ENCODE results near the gene MAX. TPM values are rescaled to one million over a fixed set of nuclear protein-coding genes. Genes with fewer than 3 reads are reported as not detected.
"Not testable (repeated sequence)": the region's sequence is repeated elsewhere in the genome, so short reads cannot be mapped to it uniquely, and the experiment has no call there.

MAX gene
- total RNA-seq, 1 experiment from 2014 or later = 39.9 TPM

DNA sequence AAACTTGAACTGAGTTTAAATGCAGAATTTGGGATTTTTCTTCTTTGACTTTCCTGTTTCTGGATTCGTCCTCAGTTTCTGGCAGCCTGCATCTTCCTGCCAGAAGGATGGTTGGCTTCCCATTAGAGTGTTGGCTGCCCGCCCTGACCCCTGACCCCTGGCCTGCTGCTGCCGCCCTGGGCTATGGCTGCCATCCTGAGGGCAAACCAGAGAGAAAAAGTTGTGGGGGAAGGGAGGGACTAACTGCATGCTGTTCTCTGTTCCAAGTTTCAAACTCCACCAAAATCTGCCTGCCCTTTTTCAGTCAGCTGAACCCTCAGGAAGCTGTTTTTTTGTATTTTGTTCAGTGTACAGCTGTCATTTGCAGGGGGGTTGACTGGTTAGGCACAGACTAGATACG is 67.3 kb downstream of the MAX start:
- no peak for DNase-seq (ENCODE audit: low spot score)

- no peak for DNase-seq (ENCODE audit: low spot score)
Observed at GRCh38 chr14:65034021-65034420, 68.3 kb downstream of the MAX start.

DNA sequence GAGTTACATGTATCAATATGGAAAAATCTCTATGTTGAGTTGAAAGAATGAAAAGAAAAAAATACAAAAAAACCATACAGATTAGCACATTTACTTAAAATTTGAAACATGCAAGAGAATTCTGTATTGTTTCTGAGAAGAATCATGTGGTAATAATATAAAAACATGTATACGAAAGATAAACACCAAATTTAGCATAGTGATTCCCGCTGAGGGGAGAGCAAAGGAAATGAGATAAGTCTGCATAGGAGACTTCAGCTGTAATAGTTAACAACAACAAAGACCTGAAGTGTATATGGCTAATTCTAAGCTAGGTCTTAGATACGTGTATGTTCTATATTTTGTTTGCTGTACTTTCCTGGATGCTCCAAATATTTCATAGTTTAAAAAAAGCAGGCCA is 69.1 kb downstream of the MAX start:
- no peak for DNase-seq (ENCODE audit: low spot score)

DNA sequence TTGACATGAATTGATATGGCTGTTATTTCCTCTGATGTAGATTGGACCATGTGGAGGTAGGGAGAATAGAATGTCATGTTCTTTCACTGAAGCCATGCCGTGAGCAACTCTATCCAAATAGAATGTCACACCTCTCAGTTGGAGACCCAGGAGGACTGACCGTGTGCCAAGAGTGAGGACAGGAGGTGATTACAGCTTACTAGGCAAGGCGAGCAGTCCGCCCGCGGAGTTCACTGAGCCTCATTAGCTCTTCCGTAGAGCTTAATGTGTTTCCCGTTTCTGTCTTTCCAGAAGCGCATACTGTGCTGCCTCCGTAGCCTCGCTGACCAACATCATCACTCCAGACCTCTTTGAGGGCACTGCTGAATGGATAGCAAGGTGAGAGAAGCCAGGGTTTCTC is 70.0 kb downstream of the MAX start:
- DNase-seq (ENCODE audit: low spot score) = no peak

DNA sequence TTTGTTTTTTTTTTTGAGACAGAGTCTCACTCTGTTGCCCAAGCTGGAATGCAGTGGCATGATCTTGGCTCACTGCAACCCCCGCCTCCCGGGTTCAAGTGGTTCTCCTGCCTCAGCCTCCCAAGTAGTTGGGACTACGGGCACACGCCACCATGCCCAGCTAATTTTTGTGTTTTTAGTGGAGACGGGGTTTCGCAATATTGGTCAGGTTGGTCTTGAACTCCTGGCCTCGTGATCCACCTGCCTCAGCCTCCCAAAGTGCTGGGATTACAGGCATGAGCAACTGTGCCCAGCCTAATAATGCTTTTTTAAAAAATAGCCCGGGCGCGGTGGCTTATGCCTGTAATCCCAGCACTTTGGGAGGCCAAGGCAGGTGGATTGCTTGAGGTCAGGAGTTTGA is 71.0 kb downstream of the MAX start:
- not testable (repeated sequence) for DNase-seq (ENCODE audit: low spot score)

DNA sequence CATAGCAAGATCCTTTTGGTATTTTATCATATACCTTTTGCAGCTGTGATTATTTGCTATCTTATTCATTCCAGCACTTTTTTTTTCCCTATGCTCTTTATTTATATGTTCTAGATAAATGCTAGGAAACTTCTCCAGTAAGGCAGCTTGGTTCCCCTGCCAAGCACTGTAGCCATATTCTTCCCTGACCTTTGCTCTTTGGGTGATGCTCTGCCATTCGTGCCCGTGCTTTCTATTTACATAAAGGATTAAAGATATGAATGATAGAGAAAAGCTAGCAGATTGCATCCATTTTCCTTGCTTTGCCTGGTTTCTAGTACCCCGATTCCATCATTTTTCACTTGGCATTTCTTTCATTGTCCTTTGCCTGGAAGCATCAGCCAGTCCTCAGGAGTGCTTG is 73.4 kb downstream of the MAX start:
- no peak for DNase-seq (ENCODE audit: low spot score)

- no peak for DNase-seq (ENCODE audit: low spot score)
Observed at GRCh38 chr14:65027127-65027799, 75.1 kb downstream of the MAX start.

DNA sequence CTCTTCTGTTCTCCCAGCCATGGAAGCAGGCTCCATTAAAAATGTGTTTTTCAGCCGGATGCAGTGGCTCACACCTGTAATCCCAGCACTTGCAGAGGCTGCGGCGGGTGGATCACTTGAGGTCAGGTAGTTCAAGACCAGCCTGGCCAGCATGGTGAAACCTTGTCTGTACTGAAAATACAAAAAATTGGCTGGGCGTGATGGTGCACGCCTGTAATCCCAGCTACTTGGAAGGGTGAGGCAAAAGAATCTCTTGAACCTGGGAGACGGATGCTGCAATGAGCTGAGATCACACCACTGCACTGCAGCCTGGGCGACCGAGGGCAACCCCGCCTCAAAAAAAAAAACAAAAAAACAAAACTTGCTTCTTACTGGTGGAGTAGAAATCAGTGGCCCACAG is 75.8 kb downstream of the MAX start:
- no peak for DNase-seq (ENCODE audit: low spot score)

DNA sequence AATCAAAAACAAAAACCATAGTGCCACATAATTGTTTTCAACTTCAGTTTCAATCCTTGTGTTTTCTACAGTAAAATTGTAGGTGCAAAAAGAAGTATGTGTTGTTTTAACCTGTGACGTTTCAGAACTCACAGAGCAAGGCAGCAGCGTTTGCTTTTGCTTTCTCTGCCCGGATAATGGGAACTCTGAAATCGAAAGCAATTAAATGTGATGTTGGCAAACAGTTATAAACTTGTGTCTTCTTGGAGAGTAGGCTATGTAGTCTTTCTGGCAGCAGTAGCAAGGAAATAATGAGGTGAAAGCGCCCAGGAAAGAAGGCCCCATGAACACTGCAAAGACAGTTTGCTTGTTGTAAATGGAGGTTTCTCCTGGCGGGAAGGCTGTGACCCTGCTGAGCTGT is 76.5 kb downstream of the MAX start:
- no peak for DNase-seq (ENCODE audit: low spot score)

Other genes with a start within 250 kb of the MAX start
- gene SPTB, start 222.6 kb downstream of the MAX start, total RNA-seq (2014; rRNA removed; shearing (Covaris generic)) = 0.02 and 0.04 TPM in 2 replicates
- gene CHURC1, start 188.1 kb downstream of the MAX start, total RNA-seq (2014; rRNA removed; shearing (Covaris generic)) = 77.0 and 92.5 TPM in 2 replicates
- not detected in 2 replicates for gene GPX2, start 159.8 kb downstream of the MAX start, total RNA-seq (2014; rRNA removed; shearing (Covaris generic))
- gene RAB15, start 130.2 kb downstream of the MAX start, total RNA-seq (2014; rRNA removed; shearing (Covaris generic)) = 10.1 and 10.3 TPM in 2 replicates
- 5.7 and 15.9 TPM in 2 replicates for gene FNTB, start 115.6 kb downstream of the MAX start, total RNA-seq (2014; rRNA removed; shearing (Covaris generic))

Data from H4 (cell line).